ENCODE measurements around the gene LCA5L.

Gene LCA5L

DNA sequence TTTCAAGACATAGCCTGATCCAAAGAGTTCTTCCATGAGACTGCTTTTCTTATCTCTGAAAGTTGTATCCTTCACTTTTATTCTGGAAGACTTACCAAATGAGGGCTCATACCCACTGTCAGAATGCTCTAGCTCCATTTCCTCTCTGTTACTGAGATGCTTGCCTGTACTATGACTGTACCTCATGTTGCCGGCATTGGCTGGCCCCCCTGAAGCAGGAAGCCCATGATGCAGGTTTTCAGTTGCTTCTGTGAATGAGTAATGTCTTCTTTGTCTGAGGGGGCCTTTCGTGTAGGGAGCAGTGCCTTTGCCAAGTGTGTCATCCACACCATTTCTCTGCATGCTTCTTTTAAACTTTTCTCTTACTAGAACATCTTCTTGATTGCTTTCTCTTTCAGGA, 39.5 kb downstream of the LCA5L start:
- H3K4me3 ChIP-seq (ENCODE audit: low read depth, low read length) = no peak overlapping the region
- TF ChIP-seq, protein P1, sequence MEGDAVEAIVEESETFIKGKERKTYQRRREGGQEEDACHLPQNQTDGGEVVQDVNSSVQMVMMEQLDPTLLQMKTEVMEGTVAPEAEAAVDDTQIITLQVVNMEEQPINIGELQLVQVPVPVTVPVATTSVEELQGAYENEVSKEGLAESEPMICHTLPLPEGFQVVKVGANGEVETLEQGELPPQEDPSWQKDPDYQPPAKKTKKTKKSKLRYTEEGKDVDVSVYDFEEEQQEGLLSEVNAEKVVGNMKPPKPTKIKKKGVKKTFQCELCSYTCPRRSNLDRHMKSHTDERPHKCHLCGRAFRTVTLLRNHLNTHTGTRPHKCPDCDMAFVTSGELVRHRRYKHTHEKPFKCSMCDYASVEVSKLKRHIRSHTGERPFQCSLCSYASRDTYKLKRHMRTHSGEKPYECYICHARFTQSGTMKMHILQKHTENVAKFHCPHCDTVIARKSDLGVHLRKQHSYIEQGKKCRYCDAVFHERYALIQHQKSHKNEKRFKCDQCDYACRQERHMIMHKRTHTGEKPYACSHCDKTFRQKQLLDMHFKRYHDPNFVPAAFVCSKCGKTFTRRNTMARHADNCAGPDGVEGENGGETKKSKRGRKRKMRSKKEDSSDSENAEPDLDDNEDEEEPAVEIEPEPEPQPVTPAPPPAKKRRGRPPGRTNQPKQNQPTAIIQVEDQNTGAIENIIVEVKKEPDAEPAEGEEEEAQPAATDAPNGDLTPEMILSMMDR (IDR thresholded peaks at IDR 0.05; ENCODE audit: insufficient read depth, low read depth, low read length, missing control alignments) = no peak
- no peak for DNase-seq (ENCODE audit: low read depth)

DNA sequence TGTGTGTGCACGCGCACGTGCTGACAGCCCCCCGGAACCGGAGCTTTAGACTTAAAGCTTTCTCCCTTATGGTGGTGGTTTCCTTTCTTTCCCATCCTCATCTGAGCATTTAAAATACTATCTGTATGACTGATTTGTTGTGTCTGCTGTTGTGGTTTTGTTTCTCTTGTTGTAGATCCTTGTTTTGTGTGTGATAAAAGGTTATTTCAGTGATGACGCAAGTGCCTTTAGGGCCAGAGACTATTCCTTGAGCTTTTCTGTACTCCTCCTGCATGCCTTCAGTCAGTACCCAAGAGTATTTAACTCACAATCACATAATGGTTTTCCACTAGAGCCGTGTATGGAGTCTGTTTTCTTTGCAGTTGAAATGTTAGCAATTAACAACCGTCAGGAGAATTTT, 45.4 kb downstream of the LCA5L start:
- TF ChIP-seq, protein P1 (IDR thresholded peaks at IDR 0.05; ENCODE audit: insufficient read depth, low read depth, low read length, missing control alignments) = no peak
- H3K4me3 ChIP-seq (ENCODE audit: low read depth, low read length) = no peak overlapping the region
- DNase-seq (ENCODE audit: low read depth) = no peak

DNA sequence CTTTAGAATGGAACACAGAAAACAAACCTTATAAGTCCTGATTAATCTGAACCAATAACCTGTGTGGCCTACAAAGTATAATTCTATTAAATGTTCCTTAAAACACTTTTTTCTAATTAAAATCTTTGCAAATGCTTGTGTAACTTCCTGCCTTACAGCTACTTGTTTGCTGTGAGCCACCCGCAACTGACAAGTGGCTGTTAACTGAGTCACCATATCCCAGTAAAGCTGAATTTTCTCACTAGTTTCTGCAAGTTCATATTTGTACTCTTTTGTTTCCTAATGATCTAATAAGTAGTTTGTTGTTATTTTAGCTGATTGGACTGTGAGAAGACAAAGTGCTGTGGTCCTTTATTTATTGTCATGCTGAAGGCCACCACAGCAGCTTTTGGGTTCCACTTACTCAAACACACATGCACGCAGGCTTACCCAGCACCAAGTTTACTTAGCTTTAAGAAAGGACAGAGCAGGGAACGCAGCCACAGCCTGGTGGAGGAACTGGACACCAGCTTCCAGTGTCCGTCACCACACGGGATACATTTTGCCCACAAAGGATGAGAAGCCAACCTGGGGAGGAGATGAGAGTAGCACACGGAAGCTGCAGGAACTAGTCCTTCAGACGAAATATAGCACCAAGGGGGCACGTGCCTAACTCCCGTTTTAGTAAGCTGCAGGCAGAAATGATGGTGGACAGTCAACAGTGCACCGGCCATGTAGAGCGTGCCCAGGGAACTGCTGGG, 47.8 kb downstream of the LCA5L start:
- DNase-seq (ENCODE audit: low read depth) = no peak
- H3K4me3 ChIP-seq (ENCODE audit: low read depth, low read length) = no peak overlapping the region

DNA sequence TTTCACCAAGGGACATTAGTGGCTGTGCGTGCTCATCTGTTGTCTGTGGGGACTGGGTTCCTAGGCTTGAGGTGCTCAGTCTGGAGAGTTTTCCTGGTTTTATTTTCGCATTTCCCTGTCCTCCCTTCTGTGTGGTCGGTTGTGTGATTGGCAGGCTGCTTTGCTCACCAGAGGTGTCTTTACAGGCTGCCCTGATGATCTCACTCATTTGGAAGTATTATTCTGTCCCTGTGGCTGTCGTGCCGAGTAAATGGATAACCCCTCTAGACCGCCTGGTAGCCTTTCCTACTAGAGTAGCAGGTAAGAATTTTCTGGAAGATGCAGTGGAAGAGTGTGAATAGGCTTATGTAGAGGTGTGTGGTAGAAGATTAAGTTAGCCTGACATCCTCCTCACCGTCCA, 52.6 kb downstream of the LCA5L start:
- H3K4me3 ChIP-seq (ENCODE audit: low read depth, low read length) = no peak overlapping the region
- DNase-seq (ENCODE audit: low read depth) = no peak
- TF ChIP-seq, protein P1 (IDR thresholded peaks at IDR 0.05; ENCODE audit: insufficient read depth, low read depth, low read length, missing control alignments) = no peak

More for the DNA sequence above, 47.8 kb downstream of the LCA5L start:
- TF ChIP-seq, protein P1 (IDR thresholded peaks at IDR 0.05; ENCODE audit: insufficient read depth, low read depth, low read length, missing control alignments) = no peak

DNA sequence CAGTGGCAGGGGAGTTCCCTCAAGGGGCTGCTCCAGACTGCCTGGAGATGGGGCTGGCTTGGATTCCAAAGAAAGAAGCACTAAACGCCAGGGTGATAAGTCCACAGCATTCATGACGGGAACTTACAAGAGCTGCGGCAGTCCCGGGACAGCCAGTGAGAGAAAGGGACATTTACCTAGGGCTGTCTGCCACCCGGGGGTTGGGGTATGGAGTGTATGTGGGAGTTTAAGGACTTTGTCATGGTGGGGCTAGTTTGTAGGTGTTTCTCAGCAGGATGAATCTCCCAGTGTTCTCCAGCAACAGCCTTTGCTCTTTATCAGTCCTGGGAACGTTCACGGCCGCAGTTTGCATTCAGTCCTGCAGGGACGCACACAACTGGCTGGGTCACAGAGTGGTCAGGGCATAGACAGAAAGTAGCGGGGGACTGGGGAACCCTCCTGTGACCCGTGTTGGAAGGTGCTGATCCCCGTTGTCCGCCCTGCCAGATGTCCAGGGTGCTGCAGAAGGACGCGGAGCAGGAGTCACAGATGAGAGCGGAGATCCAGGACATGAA, 55.3 kb downstream of the LCA5L start:
- no peak overlapping the region for H3K4me3 ChIP-seq (ENCODE audit: low read depth, low read length)
- no peak for DNase-seq (ENCODE audit: low read depth)
- TF ChIP-seq, protein P1 (IDR thresholded peaks at IDR 0.05; ENCODE audit: insufficient read depth, low read depth, low read length, missing control alignments) = no peak

DNA sequence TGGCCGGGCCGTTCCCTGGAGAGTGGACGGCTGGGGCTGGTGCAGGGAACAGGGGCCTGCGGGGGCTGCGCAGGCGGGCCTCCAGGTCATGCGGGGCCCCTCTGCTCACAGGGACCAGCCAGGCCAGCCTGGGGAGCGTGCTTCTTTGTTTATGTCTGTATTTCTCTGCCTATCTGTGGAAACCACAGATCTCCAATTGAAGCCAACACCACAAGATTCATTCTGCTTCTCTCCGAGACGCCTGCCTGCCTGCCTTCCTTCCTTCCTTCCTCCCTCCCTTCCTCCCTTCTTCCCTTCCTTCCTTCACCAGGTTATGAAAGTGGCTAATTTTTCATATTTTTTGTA, 56.8 kb downstream of the LCA5L start:
- TF ChIP-seq, protein P1 (IDR thresholded peaks at IDR 0.05; ENCODE audit: insufficient read depth, low read depth, low read length, missing control alignments) = no peak
- DNase-seq (ENCODE audit: low read depth) = no peak
- no peak overlapping the region; the same call in 1 of the 2 replicates for H3K4me3 ChIP-seq (ENCODE audit: low read depth, low read length)

Data from GM12865 (cell line).